ENCODE results near the gene AQP10. TPM values are rescaled to one million over a fixed set of nuclear protein-coding genes. Genes with fewer than 3 reads are reported as not detected.
"Not testable (repeated sequence)": the region's sequence is repeated elsewhere in the genome, so short reads cannot be mapped to it uniquely, and the experiment has no call there.

Gene AQP10
- polyA plus RNA-seq, 1 of the 3 experiments (the other 2 are of a cell fraction), result 0.02 TPM

GRCh38 chr1:154276797-154277196 lies 44.1 kb upstream of the AQP10 start:
- TF ChIP-seq, protein P1, sequence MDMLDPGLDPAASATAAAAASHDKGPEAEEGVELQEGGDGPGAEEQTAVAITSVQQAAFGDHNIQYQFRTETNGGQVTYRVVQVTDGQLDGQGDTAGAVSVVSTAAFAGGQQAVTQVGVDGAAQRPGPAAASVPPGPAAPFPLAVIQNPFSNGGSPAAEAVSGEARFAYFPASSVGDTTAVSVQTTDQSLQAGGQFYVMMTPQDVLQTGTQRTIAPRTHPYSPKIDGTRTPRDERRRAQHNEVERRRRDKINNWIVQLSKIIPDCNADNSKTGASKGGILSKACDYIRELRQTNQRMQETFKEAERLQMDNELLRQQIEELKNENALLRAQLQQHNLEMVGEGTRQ (IDR thresholded peaks at IDR 0.05; ENCODE audit: borderline replicate concordance, low read depth, low read length), result no peak
- no peak for TF ChIP-seq YY1 (IDR thresholded peaks at IDR 0.05; ENCODE audit: low read depth)
- peak; percentile 66 for TF ChIP-seq RAD21 (IDR thresholded peaks at IDR 0.05; ENCODE audit: low read length)
- TF ChIP-seq CTCF (IDR thresholded peaks at IDR 0.05), result peak; percentile 48
- TF ChIP-seq GATA2 (CRISPR knock-in tag; IDR thresholded peaks at IDR 0.05), result no peak
- no peak for TF ChIP-seq MXI1 (IDR thresholded peaks at IDR 0.05; ENCODE audit: low read depth, low read length)
- no peak for TF ChIP-seq FOXM1 (IDR thresholded peaks at IDR 0.05; ENCODE audit: low read depth)
- no peak for TF ChIP-seq ELF1 (IDR thresholded peaks at IDR 0.05)
- no peak for TF ChIP-seq CHD2 (IDR thresholded peaks at IDR 0.05; ENCODE audit: low read length, partially characterized antibody)
- TF ChIP-seq RFX5 (IDR thresholded peaks at IDR 0.05; ENCODE audit: low read length), result no peak
- no peak for TF ChIP-seq FOSL2 (IDR thresholded peaks at IDR 0.05; ENCODE audit: borderline replicate concordance, low read depth)
- peak; percentile 12; the same call in 1 of the 2 replicates for TF ChIP-seq SMC3 (IDR thresholded peaks at IDR 0.05; ENCODE audit: low read depth, low read length)
- TF ChIP-seq RCOR1 (IDR thresholded peaks at IDR 0.05; ENCODE audit: low read length), result no peak
- DNase-seq, result peak; percentile 28
- ChIA-PET POLR2A (interaction anchor here (0.6 kb wide), 1 partner anchor 28 kb away, joined by 3 read pairs; no protein-coding TSS in a partner anchor), CTCF (interaction anchor here (0.6 to 2.1 kb wide), 12 partner anchors 9 to 212 kb away, joined by 3 to 28 read pairs (median 6); partner anchors contain the start of gene ATP8B2)
- Histone ChIP-seq H3K4me1 (ENCODE audit: control insufficient read depth in 1 of 2, insufficient read depth in 2 of 2, low read depth in 1 of 2, low read length in 1 of 2) (peaks cover 0 to 9% of the 10 kb centered on the region in 2 experiments; a peak in 1 of 4 replicates), H3K9ac (no peak overlapping the region), H3K27ac (ENCODE audit: low read depth in 2 of 2, low read length in 1 of 2) (no peak overlapping the region), H3K4me2 (no peak overlapping the region), H4K20me1 (ENCODE audit: insufficient read depth) (no peaks in the 10 kb centered on the region), H3K9me3 (no peaks in the 10 kb centered on the region), H3K4me3 (ENCODE audit: low read depth in 2 of 2, low read length in 1 of 2) (no peak overlapping the region), H3K79me2 (ENCODE audit: insufficient read depth) (peaks cover 15% of the 10 kb centered on the region; the same call in 1 of the 2 replicates), H3K27me3 (ENCODE audit: insufficient read depth) (no peaks in the 10 kb centered on the region), H3F3A (replicated peaks; ENCODE audit: insufficient read depth) (peaks cover 5% of the 10 kb centered on the region), H2AFZ (ENCODE audit: low read depth) (no peak overlapping the region), H3K9me2 (no peaks in the 10 kb centered on the region), H3K36me3 (replicated peaks in 1 of 2; ENCODE audit: control insufficient read depth in 1 of 2, insufficient read depth in 2 of 2, low read length in 1 of 2) (peaks cover 8 to 12% of the 10 kb centered on the region in 2 experiments)
- 75% methylated on average over 7 of the region's 7 CpGs for WGBS (ENCODE audit: low lambda C conversion rate)

GRCh38 chr1:154287591-154287990 lies 33.3 kb upstream of the AQP10 start:
- H3K27ac ChIP-seq (ENCODE audit: low read depth in 2 of 2, low read length in 1 of 2); H3K79me2 ChIP-seq (ENCODE audit: insufficient read depth); H3K9me2 ChIP-seq; DNase-seq; H3K4me2 ChIP-seq; H3K9ac ChIP-seq; CTCF ChIA-PET; POLR2A ChIA-PET; H3K4me1 ChIP-seq (ENCODE audit: control insufficient read depth in 1 of 2, insufficient read depth in 2 of 2, low read depth in 1 of 2, low read length in 1 of 2); H2AFZ ChIP-seq (ENCODE audit: low read depth); H3K36me3 ChIP-seq (replicated peaks in 1 of 2; ENCODE audit: control insufficient read depth in 1 of 2, insufficient read depth in 2 of 2, low read length in 1 of 2); H4K20me1 ChIP-seq (ENCODE audit: insufficient read depth); H3K4me3 ChIP-seq (ENCODE audit: low read depth in 2 of 2, low read length in 1 of 2); H3K9me3 ChIP-seq; H3K27me3 ChIP-seq (ENCODE audit: insufficient read depth); H3F3A ChIP-seq (replicated peaks; ENCODE audit: insufficient read depth): not testable (repeated sequence)
- WGBS (ENCODE audit: low lambda C conversion rate), result 61% methylated on average over 12 of the region's 30 CpGs
